ENCODE data around the gene TRIM45.

Gene TRIM45

DNA sequence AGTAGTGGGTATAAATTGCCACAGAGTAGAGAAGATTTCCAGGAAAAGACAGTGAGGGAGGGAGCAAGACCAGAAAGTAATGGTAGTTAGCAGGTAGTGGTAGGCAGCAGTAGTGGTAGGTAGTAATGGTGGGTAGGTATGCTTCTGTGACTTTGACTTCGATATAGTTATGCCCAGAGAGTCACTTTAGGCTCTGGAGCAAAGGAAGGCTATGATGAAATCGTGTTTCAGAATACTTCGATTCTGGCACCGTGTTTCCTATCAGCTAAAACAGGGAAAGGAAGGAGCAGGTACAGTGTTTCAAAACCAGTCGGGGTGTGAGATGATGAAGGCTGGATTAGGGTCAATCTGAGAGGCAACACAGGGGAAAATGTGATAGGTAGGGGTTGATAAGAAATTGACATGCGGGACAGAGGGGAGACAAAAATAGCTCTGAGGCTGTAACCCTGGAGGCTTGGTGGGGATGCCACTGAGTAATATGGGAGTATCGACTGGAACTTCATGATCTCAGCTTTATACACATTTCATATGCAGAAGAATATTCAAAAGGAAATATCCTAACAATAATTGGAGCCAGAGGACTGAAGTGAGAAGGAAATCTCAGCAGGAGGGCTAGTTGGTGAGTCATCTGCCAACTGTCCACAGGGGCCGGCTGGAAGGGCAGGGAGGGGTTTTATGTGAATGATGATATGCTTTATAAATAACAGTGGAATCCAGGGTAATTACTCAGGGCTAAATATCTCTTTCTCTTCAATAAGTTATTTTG, 25.2 kb upstream of the TRIM45 start (continued):
- TF ChIP-seq, protein P1, sequence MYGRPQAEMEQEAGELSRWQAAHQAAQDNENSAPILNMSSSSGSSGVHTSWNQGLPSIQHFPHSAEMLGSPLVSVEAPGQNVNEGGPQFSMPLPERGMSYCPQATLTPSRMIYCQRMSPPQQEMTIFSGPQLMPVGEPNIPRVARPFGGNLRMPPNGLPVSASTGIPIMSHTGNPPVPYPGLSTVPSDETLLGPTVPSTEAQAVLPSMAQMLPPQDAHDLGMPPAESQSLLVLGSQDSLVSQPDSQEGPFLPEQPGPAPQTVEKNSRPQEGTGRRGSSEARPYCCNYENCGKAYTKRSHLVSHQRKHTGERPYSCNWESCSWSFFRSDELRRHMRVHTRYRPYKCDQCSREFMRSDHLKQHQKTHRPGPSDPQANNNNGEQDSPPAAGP (tag by site-specific recombination; IDR thresholded peaks at IDR 0.05) = 0 out of 2 replicates have a peak, but pooled peaks have one; percentile 45
- TF ChIP-seq ZNF558 (tag by site-specific recombination; IDR thresholded peaks at IDR 0.05) (peak; percentile 26; the same call in 1 of the 2 replicates), KLF1 (tag by site-specific recombination; IDR thresholded peaks at IDR 0.05) (no peak), ZIC2 (tag by site-specific recombination; IDR thresholded peaks at IDR 0.05) (peak; percentile 60), HOXD13 (CRISPR knock-in tag; IDR thresholded peaks at IDR 0.05; ENCODE audit: borderline replicate concordance) (peak; percentile 80), ZNF132 (tag by site-specific recombination; IDR thresholded peaks at IDR 0.05; ENCODE audit: borderline replicate concordance) (no peak), SP2 (tag by site-specific recombination; IDR thresholded peaks at IDR 0.05) (no peak), BCL11A (tag by site-specific recombination; IDR thresholded peaks at IDR 0.05; ENCODE audit: low read depth) (0 out of 2 replicates have a peak, but pooled peaks have one; percentile 35), ZXDB (tag by site-specific recombination; IDR thresholded peaks at IDR 0.05) (peak; percentile 78; the same call in 1 of the 2 replicates), FEZF1 (tag by site-specific recombination; IDR thresholded peaks at IDR 0.05) (peak; percentile 51; the same call in 1 of the 2 replicates), KLF8 (tag by site-specific recombination; IDR thresholded peaks at IDR 0.05) (0 out of 2 replicates have a peak, but pooled peaks have one; percentile 14), GLIS2 (tag by site-specific recombination; IDR thresholded peaks at IDR 0.05) (no peak; the same call in 1 of the 2 replicates), ZNF624 (tag by site-specific recombination; IDR thresholded peaks at IDR 0.05) (no peak), ZNF792 (tag by site-specific recombination; IDR thresholded peaks at IDR 0.05) (no peak), ZNF544 (tag by site-specific recombination; IDR thresholded peaks at IDR 0.05) (no peak), ZNF48 (tag by site-specific recombination; IDR thresholded peaks at IDR 0.05) (no peak), ZNF560 (tag by site-specific recombination; IDR thresholded peaks at IDR 0.05; ENCODE audit: borderline replicate concordance) (no peak), ZEB2 (tag by site-specific recombination; IDR thresholded peaks at IDR 0.05) (peak; percentile 75), ZNF391 (tag by site-specific recombination; IDR thresholded peaks at IDR 0.05; ENCODE audit: borderline replicate concordance, low read depth) (0 out of 2 replicates have a peak, but pooled peaks have one; percentile 16), ZNF2 (tag by site-specific recombination; IDR thresholded peaks at IDR 0.05) (no peak), ZNF664 (tag by site-specific recombination; IDR thresholded peaks at IDR 0.05) (no peak)
- TF ChIP-seq, protein P2, sequence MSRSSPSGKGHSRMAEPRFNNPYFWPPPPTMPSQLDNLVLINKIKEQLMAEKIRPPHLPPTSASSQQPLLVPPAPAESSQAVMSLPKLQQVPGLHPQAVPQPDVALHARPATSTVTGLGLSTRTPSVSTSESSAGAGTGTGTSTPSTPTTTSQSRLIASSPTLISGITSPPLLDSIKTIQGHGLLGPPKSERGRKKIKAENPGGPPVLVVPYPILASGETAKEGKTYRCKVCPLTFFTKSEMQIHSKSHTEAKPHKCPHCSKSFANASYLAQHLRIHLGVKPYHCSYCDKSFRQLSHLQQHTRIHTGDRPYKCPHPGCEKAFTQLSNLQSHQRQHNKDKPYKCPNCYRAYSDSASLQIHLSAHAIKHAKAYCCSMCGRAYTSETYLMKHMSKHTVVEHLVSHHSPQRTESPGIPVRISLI (tag by site-specific recombination; IDR thresholded peaks at IDR 0.05) = no peak
- TF ChIP-seq, protein P3, sequence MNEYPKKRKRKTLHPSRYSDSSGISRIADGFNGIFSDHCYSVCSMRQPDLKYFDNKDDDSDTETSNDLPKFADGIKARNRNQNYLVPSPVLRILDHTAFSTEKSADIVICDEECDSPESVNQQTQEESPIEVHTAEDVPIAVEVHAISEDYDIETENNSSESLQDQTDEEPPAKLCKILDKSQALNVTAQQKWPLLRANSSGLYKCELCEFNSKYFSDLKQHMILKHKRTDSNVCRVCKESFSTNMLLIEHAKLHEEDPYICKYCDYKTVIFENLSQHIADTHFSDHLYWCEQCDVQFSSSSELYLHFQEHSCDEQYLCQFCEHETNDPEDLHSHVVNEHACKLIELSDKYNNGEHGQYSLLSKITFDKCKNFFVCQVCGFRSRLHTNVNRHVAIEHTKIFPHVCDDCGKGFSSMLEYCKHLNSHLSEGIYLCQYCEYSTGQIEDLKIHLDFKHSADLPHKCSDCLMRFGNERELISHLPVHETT (tag by site-specific recombination; IDR thresholded peaks at IDR 0.05) = no peak
- TF ChIP-seq, protein P4, sequence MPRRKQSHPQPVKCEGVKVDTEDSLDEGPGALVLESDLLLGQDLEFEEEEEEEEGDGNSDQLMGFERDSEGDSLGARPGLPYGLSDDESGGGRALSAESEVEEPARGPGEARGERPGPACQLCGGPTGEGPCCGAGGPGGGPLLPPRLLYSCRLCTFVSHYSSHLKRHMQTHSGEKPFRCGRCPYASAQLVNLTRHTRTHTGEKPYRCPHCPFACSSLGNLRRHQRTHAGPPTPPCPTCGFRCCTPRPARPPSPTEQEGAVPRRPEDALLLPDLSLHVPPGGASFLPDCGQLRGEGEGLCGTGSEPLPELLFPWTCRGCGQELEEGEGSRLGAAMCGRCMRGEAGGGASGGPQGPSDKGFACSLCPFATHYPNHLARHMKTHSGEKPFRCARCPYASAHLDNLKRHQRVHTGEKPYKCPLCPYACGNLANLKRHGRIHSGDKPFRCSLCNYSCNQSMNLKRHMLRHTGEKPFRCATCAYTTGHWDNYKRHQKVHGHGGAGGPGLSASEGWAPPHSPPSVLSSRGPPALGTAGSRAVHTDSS (tag by site-specific recombination; IDR thresholded peaks at IDR 0.05) = no peak
- TF ChIP-seq, protein P5, sequence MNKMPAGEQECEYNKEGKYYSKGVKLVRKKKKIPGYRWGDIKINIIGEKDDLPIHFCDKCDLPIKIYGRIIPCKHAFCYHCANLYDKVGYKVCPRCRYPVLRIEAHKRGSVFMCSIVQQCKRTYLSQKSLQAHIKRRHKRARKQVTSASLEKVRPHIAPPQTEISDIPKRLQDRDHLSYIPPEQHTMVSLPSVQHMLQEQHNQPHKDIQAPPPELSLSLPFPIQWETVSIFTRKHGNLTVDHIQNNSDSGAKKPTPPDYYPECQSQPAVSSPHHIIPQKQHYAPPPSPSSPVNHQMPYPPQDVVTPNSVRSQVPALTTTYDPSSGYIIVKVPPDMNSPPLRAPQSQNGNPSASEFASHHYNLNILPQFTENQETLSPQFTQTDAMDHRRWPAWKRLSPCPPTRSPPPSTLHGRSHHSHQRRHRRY (tag by site-specific recombination; IDR thresholded peaks at IDR 0.05) = no peak
- TF ChIP-seq, protein P6, sequence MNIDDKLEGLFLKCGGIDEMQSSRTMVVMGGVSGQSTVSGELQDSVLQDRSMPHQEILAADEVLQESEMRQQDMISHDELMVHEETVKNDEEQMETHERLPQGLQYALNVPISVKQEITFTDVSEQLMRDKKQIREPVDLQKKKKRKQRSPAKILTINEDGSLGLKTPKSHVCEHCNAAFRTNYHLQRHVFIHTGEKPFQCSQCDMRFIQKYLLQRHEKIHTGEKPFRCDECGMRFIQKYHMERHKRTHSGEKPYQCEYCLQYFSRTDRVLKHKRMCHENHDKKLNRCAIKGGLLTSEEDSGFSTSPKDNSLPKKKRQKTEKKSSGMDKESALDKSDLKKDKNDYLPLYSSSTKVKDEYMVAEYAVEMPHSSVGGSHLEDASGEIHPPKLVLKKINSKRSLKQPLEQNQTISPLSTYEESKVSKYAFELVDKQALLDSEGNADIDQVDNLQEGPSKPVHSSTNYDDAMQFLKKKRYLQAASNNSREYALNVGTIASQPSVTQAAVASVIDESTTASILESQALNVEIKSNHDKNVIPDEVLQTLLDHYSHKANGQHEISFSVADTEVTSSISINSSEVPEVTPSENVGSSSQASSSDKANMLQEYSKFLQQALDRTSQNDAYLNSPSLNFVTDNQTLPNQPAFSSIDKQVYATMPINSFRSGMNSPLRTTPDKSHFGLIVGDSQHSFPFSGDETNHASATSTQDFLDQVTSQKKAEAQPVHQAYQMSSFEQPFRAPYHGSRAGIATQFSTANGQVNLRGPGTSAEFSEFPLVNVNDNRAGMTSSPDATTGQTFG (tag by site-specific recombination; IDR thresholded peaks at IDR 0.05; ENCODE audit: borderline replicate concordance) = 0 out of 2 replicates have a peak, but pooled peaks have one; percentile 4
- TF ChIP-seq, protein P7, sequence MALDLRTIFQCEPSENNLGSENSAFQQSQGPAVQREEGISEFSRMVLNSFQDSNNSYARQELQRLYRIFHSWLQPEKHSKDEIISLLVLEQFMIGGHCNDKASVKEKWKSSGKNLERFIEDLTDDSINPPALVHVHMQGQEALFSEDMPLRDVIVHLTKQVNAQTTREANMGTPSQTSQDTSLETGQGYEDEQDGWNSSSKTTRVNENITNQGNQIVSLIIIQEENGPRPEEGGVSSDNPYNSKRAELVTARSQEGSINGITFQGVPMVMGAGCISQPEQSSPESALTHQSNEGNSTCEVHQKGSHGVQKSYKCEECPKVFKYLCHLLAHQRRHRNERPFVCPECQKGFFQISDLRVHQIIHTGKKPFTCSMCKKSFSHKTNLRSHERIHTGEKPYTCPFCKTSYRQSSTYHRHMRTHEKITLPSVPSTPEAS (tag by site-specific recombination; IDR thresholded peaks at IDR 0.05) = no peak
- TF ChIP-seq, protein P8, sequence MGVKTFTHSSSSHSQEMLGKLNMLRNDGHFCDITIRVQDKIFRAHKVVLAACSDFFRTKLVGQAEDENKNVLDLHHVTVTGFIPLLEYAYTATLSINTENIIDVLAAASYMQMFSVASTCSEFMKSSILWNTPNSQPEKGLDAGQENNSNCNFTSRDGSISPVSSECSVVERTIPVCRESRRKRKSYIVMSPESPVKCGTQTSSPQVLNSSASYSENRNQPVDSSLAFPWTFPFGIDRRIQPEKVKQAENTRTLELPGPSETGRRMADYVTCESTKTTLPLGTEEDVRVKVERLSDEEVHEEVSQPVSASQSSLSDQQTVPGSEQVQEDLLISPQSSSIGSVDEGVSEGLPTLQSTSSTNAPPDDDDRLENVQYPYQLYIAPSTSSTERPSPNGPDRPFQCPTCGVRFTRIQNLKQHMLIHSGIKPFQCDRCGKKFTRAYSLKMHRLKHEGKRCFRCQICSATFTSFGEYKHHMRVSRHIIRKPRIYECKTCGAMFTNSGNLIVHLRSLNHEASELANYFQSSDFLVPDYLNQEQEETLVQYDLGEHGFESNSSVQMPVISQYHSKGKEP (tag by site-specific recombination; IDR thresholded peaks at IDR 0.05) = no peak
